GM18951 (cell line): ENCODE measurements around the gene IL1B.

Experiments
- POLR2A ChIP-seq: IDR thresholded peaks from 4 replicates; pipeline ENCODE4 v1.6.1; 2011; ENCODE audit warnings: mild to moderate bottlenecking; ENCODE audit not compliant: insufficient read length, insufficient read depth; ENCODE audit errors: extremely low read depth
- in situ Hi-C: fragments of 300-500 bp; cut with MboI; formaldehyde crosslinking; loops from one replicate; pipeline ENCODE4 v1.12.0; 2022; ENCODE audit warnings: low sequenced_read_pairs, mixed read lengths, inconsistent platforms; ENCODE audit not compliant: unreplicated experiment

IL1B gene

DNA sequence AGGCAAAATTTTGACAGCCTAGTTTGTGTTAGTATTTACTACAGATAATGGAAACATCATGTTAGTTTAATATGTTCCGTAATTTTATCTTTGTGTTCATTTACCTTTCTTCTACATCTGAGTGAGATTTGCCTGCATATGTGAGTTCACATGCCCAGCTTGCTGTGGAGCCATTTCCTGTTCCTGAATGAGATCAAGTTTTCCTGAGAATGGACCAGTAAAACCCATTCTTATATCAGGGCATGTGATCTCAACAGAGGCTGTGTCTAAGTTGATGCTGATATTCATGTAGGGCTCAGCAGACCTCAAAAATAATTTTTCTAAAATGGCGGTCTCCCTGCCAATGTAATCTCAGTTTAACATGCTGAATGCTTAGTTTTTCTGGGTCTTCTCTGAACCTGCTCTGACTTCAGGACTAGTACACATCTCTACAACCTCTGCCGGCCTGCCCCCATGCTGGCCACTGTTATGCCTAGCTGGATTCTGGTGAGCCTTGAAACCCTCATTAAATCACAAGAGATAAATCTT lies 53.3 kb downstream of the IL1B start:
- no peak for TF ChIP-seq POLR2A
- in situ Hi-C loops = no loop called here

DNA sequence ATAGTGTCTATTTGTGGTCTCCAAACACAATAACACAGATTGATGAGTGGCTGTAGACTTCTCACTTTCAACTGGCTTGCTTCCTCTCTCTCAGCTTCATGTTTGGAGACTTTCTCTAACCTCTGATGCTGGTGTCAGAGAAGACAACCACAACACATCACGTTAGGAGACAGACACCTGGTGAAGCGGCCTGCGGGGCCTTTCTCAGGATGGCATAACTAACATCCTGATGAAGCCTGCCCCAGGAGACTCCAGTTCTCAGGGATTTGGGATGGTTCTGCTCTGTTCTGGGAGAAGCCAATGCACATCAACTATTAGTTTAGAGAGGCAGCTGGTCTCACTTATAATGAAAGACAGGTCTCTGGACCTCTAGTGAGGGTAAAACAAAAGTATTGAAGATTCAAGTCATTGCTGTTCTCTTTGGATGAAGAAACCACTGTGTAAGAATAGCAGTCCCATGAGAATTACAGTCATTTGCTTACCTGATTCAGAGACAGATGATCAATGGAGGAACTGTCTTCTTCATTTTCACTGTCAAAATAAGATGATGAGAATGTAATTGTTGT lies 54.3 kb downstream of the IL1B start:
- TF ChIP-seq POLR2A = no peak
- in situ Hi-C loops = no loop called here
